ENCODE measurements around the gene PTGFR. TPM values are rescaled to one million over a fixed set of nuclear protein-coding genes. Genes with fewer than 3 reads are reported as not detected.

The PTGFR gene
- total RNA-seq, 1 donor = 67.7 TPM

DNA sequence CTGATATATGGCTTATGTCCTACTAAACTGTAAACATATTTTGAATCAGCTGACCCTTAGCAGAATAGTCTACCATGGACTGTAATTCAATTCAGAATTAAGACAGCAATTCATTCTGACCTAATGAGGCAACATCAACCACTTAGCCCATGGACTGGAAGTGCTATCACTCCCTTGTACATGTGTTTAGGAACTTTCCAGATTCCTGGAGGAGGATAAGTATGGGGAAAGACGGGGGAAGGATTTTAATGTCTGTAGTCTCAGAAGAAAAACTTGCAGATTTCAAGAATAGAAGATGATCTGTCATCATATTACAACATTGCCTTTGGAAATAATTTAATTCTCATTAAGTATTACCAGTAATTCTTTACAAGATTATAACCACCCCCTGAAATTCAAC is 56.3 kb downstream of the PTGFR start:
- no peak for DNase-seq (ENCODE audit: insufficient read length, low spot score, missing footprints)

DNA sequence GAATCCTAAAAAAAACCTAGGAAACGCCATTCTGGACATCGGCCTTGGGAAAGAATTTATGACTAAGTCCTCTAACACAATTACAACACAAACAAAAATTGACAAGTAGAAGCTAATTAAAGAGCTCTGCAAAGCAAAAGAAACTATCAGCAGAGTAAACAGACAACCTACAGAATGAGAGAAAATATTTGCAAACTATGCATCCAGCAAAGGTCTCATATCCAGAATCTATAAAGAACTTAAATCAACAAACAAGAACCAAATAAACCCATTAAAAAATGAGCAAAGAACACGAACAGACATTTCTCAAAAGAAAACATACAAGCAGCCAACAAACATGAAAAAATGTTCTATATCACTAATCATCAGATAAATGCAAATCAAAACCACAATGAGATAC is 58.6 kb downstream of the PTGFR start:
- Histone ChIP-seq H4K20me1 (ENCODE audit: insufficient read depth, low read length) (no peaks in the 10 kb centered on the region), H3K36me3 (ENCODE audit: insufficient read depth, low read length) (no peaks in the 10 kb centered on the region), H3K27ac (ENCODE audit: low read depth, low read length) (no peak overlapping the region), H3K9me3 (ENCODE audit: low read depth, low read length) (peaks cover 6% of the 10 kb centered on the region), H2AFZ (ENCODE audit: low read length) (no peak overlapping the region), H3K27me3 (ENCODE audit: insufficient read depth, low read length) (no peaks in the 10 kb centered on the region), H3K4me1 (ENCODE audit: insufficient read depth, low read length) (no peaks in the 10 kb centered on the region), H3K4me2 (ENCODE audit: insufficient read depth, low read length) (no peak overlapping the region), H3K4me3 (ENCODE audit: insufficient read depth, low read length) (no peak overlapping the region), H3K79me2 (ENCODE audit: insufficient read depth, low read length) (no peaks in the 10 kb centered on the region)
- no peak for DNase-seq (ENCODE audit: insufficient read length, low spot score, missing footprints)
- TF ChIP-seq, protein P1, sequence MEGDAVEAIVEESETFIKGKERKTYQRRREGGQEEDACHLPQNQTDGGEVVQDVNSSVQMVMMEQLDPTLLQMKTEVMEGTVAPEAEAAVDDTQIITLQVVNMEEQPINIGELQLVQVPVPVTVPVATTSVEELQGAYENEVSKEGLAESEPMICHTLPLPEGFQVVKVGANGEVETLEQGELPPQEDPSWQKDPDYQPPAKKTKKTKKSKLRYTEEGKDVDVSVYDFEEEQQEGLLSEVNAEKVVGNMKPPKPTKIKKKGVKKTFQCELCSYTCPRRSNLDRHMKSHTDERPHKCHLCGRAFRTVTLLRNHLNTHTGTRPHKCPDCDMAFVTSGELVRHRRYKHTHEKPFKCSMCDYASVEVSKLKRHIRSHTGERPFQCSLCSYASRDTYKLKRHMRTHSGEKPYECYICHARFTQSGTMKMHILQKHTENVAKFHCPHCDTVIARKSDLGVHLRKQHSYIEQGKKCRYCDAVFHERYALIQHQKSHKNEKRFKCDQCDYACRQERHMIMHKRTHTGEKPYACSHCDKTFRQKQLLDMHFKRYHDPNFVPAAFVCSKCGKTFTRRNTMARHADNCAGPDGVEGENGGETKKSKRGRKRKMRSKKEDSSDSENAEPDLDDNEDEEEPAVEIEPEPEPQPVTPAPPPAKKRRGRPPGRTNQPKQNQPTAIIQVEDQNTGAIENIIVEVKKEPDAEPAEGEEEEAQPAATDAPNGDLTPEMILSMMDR (IDR thresholded peaks at IDR 0.05; ENCODE audit: extremely low read depth, low read depth, low read length) = no peak

More for the DNA sequence above, 56.3 kb downstream of the PTGFR start:
- H3K36me3 ChIP-seq (ENCODE audit: insufficient read depth, low read length) = no peaks in the 10 kb centered on the region
- no peak overlapping the region for H3K4me2 ChIP-seq (ENCODE audit: insufficient read depth, low read length)
- H3K9me3 ChIP-seq (ENCODE audit: low read depth, low read length) = peaks cover 6% of the 10 kb centered on the region
- no peak overlapping the region for H2AFZ ChIP-seq (ENCODE audit: low read length)
- H3K27me3 ChIP-seq (ENCODE audit: insufficient read depth, low read length) = no peaks in the 10 kb centered on the region
- no peaks in the 10 kb centered on the region for H3K4me1 ChIP-seq (ENCODE audit: insufficient read depth, low read length)
- no peaks in the 10 kb centered on the region for H4K20me1 ChIP-seq (ENCODE audit: insufficient read depth, low read length)
- H3K4me3 ChIP-seq (ENCODE audit: insufficient read depth, low read length) = no peak overlapping the region
- no peak overlapping the region for H3K27ac ChIP-seq (ENCODE audit: low read depth, low read length)
- no peaks in the 10 kb centered on the region for H3K79me2 ChIP-seq (ENCODE audit: insufficient read depth, low read length)
- TF ChIP-seq, protein P1 (IDR thresholded peaks at IDR 0.05; ENCODE audit: extremely low read depth, low read depth, low read length) = no peak

DNA sequence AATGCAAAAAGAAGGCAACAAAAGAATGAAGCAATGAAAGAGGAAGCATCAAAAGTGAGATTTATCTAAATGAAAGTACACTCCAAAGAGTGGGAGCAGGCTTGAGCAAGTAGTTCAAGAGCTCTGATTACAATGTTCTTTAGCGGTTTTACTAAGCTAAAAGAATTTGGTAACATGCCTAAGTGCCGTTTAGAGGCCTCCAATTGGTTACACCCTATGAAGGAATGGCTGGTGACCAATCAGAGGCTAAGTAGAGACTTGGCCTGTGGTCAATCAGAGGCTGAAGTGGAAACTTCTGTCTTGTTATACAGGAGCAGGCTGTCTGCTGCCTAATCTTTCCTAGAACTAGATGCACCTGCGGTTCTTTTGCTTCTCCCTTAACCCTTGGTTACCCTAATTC is 59.1 kb downstream of the PTGFR start:
- Histone ChIP-seq H3K27me3 (ENCODE audit: insufficient read depth, low read length) (no peaks in the 10 kb centered on the region), H2AFZ (ENCODE audit: low read length) (no peak overlapping the region), H3K4me2 (ENCODE audit: insufficient read depth, low read length) (no peak overlapping the region), H3K36me3 (ENCODE audit: insufficient read depth, low read length) (no peaks in the 10 kb centered on the region), H4K20me1 (ENCODE audit: insufficient read depth, low read length) (no peaks in the 10 kb centered on the region), H3K4me3 (ENCODE audit: insufficient read depth, low read length) (no peak overlapping the region), H3K79me2 (ENCODE audit: insufficient read depth, low read length) (no peaks in the 10 kb centered on the region), H3K27ac (ENCODE audit: low read depth, low read length) (no peak overlapping the region), H3K9me3 (ENCODE audit: low read depth, low read length) (peaks cover 6% of the 10 kb centered on the region), H3K4me1 (ENCODE audit: insufficient read depth, low read length) (no peaks in the 10 kb centered on the region)
- DNase-seq (ENCODE audit: insufficient read length, low spot score, missing footprints) = no peak
- TF ChIP-seq, protein P1 (IDR thresholded peaks at IDR 0.05; ENCODE audit: extremely low read depth, low read depth, low read length) = no peak

DNA sequence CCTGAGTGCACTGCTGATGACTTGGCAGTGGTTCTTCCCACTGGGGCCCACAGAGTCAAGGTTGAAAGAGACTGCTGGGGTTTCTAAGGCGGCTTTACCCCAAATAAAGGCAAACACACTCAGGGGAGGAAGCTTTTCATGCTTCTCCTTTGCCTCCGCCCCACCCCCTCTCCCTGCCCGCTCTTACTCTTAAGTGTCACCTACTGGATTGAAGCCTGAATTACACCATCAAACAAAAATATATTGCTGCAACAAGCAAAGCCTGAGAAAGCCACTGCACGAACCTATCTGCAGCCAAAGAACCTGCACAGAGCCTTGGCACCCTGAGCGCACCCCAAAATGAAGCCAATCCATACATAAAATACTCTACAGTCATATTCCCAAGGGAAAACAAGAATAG is 63.1 kb downstream of the PTGFR start:
- TF ChIP-seq, protein P1 (IDR thresholded peaks at IDR 0.05; ENCODE audit: extremely low read depth, low read depth, low read length) = peak; percentile 25
- Histone ChIP-seq H4K20me1 (ENCODE audit: insufficient read depth, low read length) (no peaks in the 10 kb centered on the region), H2AFZ (ENCODE audit: low read length) (no peak overlapping the region), H3K79me2 (ENCODE audit: insufficient read depth, low read length) (no peaks in the 10 kb centered on the region), H3K4me1 (ENCODE audit: insufficient read depth, low read length) (no peaks in the 10 kb centered on the region), H3K27ac (ENCODE audit: low read depth, low read length) (no peak overlapping the region), H3K4me3 (ENCODE audit: insufficient read depth, low read length) (no peak overlapping the region), H3K27me3 (ENCODE audit: insufficient read depth, low read length) (no peaks in the 10 kb centered on the region), H3K36me3 (ENCODE audit: insufficient read depth, low read length) (no peaks in the 10 kb centered on the region), H3K9me3 (ENCODE audit: low read depth, low read length) (peaks cover 6% of the 10 kb centered on the region), H3K4me2 (ENCODE audit: insufficient read depth, low read length) (no peak overlapping the region)
- DNase-seq (ENCODE audit: insufficient read length, low spot score, missing footprints) = no peak

Data from osteoblast (primary cell).